22Rv1 (cell line): Measurements from ENCODE around the gene KIAA1549.

Experiments used
- ZFX ChIP-seq: fragments of 450-650 bp; IDR thresholded peaks from 2 replicates; pipeline ENCODE4 v1.6.1; 2017; ENCODE audit warnings: antibody characterized with exemption, borderline replicate concordance
- TF ChIP-seq, protein P1 (sequence below): fragments of 450-650 bp; IDR thresholded peaks from 2 replicates; pipeline ENCODE4 v1.5.1; 2017; ENCODE audit warnings: mild to moderate bottlenecking

DNA sequence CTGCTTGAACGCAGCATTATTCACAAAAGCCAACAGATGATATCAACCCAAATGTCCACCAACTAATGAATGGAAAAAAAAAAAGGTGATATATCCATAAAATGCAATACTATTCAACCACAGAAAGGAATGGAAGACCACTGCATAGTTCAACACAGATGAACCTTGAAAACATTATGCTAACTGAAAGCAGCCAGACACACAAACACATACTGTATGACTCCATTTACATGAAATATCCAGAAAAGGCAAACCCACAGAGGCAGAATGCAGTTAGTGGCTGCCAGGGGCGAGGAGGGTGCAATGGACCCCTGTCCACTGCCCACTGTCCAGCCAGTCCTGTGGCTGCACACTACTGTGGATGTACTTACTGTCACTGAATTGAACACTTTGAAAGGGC lies 36.6 kb downstream of the KIAA1549 start:
- TF ChIP-seq, protein P1, sequence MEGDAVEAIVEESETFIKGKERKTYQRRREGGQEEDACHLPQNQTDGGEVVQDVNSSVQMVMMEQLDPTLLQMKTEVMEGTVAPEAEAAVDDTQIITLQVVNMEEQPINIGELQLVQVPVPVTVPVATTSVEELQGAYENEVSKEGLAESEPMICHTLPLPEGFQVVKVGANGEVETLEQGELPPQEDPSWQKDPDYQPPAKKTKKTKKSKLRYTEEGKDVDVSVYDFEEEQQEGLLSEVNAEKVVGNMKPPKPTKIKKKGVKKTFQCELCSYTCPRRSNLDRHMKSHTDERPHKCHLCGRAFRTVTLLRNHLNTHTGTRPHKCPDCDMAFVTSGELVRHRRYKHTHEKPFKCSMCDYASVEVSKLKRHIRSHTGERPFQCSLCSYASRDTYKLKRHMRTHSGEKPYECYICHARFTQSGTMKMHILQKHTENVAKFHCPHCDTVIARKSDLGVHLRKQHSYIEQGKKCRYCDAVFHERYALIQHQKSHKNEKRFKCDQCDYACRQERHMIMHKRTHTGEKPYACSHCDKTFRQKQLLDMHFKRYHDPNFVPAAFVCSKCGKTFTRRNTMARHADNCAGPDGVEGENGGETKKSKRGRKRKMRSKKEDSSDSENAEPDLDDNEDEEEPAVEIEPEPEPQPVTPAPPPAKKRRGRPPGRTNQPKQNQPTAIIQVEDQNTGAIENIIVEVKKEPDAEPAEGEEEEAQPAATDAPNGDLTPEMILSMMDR: no peak
- TF ChIP-seq ZFX: no peak
